Stimulated activated CD4-positive, alpha-beta T cell treated with anti-CD3 and anti-CD28 coated beads, Interleukin-12 subunit alpha, Interleukin-12 subunit beta, amount 100 ng/mL, for 24 hours (primary cell): ENCODE measurements around the gene DNAH8.
"Not testable (repeated sequence)": the region's sequence is repeated elsewhere in the genome, so short reads cannot be mapped to it uniquely, and the experiment has no call there.

ENCODE experiments used
- DNase-seq, 2 experiments: peaks; one replicate each; pipeline ENCODE4 v3.0.0-alpha.2; 2020; ENCODE audit warnings: low read depth in 2 of 2

The DNAH8 gene

GRCh38 chr6:38901802-38902522, 186.9 kb downstream of the DNAH8 start:
- no peak for DNase-seq

- no peak for DNase-seq
These were observed 191.5 kb downstream of the DNAH8 start for GRCh38 chr6:38906582-38906981.

GRCh38 chr6:38907264-38907663, 192.2 kb downstream of the DNAH8 start:
- DNase-seq: no peak

GRCh38 chr6:38909015-38909730, 194.1 kb downstream of the DNAH8 start:
- no peak for DNase-seq

GRCh38 chr6:38910207-38910606, 195.1 kb downstream of the DNAH8 start:
- DNase-seq: no peak

- no peak for DNase-seq
These were observed 197.3 kb downstream of the DNAH8 start for GRCh38 chr6:38912378-38912777.

GRCh38 chr6:38915205-38915925, 200.3 kb downstream of the DNAH8 start:
- no peak for DNase-seq

- not testable (repeated sequence) for DNase-seq
These were observed 206.4 kb downstream of the DNAH8 start for GRCh38 chr6:38921540-38921939.

- no peak for DNase-seq
These were observed 209.8 kb downstream of the DNAH8 start for GRCh38 chr6:38924791-38925509.

- DNase-seq: no peak
These were observed 214.4 kb downstream of the DNAH8 start for GRCh38 chr6:38929560-38929959.

- DNase-seq: no peak
These were observed 218.3 kb downstream of the DNAH8 start for GRCh38 chr6:38933426-38933825.

GRCh38 chr6:38935051-38935450, 219.9 kb downstream of the DNAH8 start:
- DNase-seq: no peak

- no peak for DNase-seq
These were observed 222.9 kb downstream of the DNAH8 start for GRCh38 chr6:38937839-38938613.

GRCh38 chr6:38938741-38939140, 223.6 kb downstream of the DNAH8 start:
- no peak for DNase-seq

- no peak for DNase-seq
These were observed 227.3 kb downstream of the DNAH8 start for GRCh38 chr6:38942442-38942841.

GRCh38 chr6:38942965-38943364, 227.9 kb downstream of the DNAH8 start:
- no peak for DNase-seq

- DNase-seq: no peak
These were observed 228.9 kb downstream of the DNAH8 start for GRCh38 chr6:38943964-38944363.

GRCh38 chr6:38944655-38945279, 229.7 kb downstream of the DNAH8 start:
- no peak for DNase-seq

- DNase-seq: no peak
These were observed 240.8 kb downstream of the DNAH8 start for GRCh38 chr6:38955861-38956260.

GRCh38 chr6:38957426-38957825, 242.3 kb downstream of the DNAH8 start:
- no peak for DNase-seq

- DNase-seq: no peak
These were observed 244.0 kb downstream of the DNAH8 start for GRCh38 chr6:38959138-38959537.
